Measurements from ENCODE around the gene NUB1. TPM values are rescaled to one million over a fixed set of nuclear protein-coding genes. Genes with fewer than 3 reads are reported as not detected.

Gene NUB1
- total RNA-seq, 4 donors from 2014 or later = 39.3 to 70.8 (median 41.7) TPM

- no peaks in the 10 kb centered on the region for H3K9me3 ChIP-seq
- DNase-seq (ENCODE audit: low spot score in 2 of 2) = no peak
- no peaks in the 10 kb centered on the region for H3K36me3 ChIP-seq
- H3K4me1 ChIP-seq = no peaks in the 10 kb centered on the region
- TF ChIP-seq POLR2AphosphoS5 (IDR thresholded peaks at IDR 0.05) = no peak
- TF ChIP-seq POLR2A (IDR thresholded peaks at IDR 0.05) = no peak
- no peak for TF ChIP-seq EP300 (IDR thresholded peaks at IDR 0.05)
- no peak for TF ChIP-seq CTCF (IDR thresholded peaks at IDR 0.05)
- no peak overlapping the region for H3K4me3 ChIP-seq
- no peaks in the 10 kb centered on the region for H3K27me3 ChIP-seq
- H3K27ac ChIP-seq = no peak overlapping the region
Observed at GRCh38 chr7:151330181-151330580, 11.4 kb upstream of the NUB1 start.

GRCh38 chr7:151330661-151331060 lies 11.0 kb upstream of the NUB1 start:
- Histone ChIP-seq H3K4me1 (no peaks in the 10 kb centered on the region), H3K27ac (no peak overlapping the region), H3K36me3 (no peaks in the 10 kb centered on the region), H3K4me3 (no peak overlapping the region), H3K9me3 (no peaks in the 10 kb centered on the region), H3K27me3 (no peaks in the 10 kb centered on the region)
- TF ChIP-seq EP300 (IDR thresholded peaks at IDR 0.05) (no peak), CTCF (IDR thresholded peaks at IDR 0.05) (no peak), POLR2AphosphoS5 (IDR thresholded peaks at IDR 0.05) (no peak), POLR2A (IDR thresholded peaks at IDR 0.05) (no peak)
- WGBS = 56% methylated on average over 3 of the region's 3 CpGs
- DNase-seq (ENCODE audit: low spot score in 2 of 2) = no peak

- Histone ChIP-seq H3K36me3 (no peaks in the 10 kb centered on the region), H3K4me1 (no peaks in the 10 kb centered on the region), H3K4me3 (no peak overlapping the region), H3K27ac (no peak overlapping the region), H3K27me3 (no peaks in the 10 kb centered on the region), H3K9me3 (no peaks in the 10 kb centered on the region)
- no peak for DNase-seq (ENCODE audit: low spot score in 2 of 2)
- TF ChIP-seq EP300 (IDR thresholded peaks at IDR 0.05) (no peak), CTCF (IDR thresholded peaks at IDR 0.05) (no peak), POLR2A (IDR thresholded peaks at IDR 0.05) (no peak), POLR2AphosphoS5 (IDR thresholded peaks at IDR 0.05) (no peak)
- WGBS = 58% methylated on average over 1 of the region's 1 CpG
Observed at GRCh38 chr7:151334628-151335027, 7.0 kb upstream of the NUB1 start.

GRCh38 chr7:151336027-151336708 lies 5.4 kb upstream of the NUB1 start:
- Histone ChIP-seq H3K27me3 (no peaks in the 10 kb centered on the region), H3K4me3 (no peak overlapping the region), H3K36me3 (no peaks in the 10 kb centered on the region), H3K9me3 (no peaks in the 10 kb centered on the region), H3K4me1 (peaks cover 2% of the 10 kb centered on the region), H3K27ac (no peak overlapping the region)
- no peak for TF ChIP-seq POLR2A (IDR thresholded peaks at IDR 0.05)
- TF ChIP-seq POLR2AphosphoS5 (IDR thresholded peaks at IDR 0.05) = no peak
- no peak for TF ChIP-seq CTCF (IDR thresholded peaks at IDR 0.05)
- TF ChIP-seq EP300 (IDR thresholded peaks at IDR 0.05) = no peak
- DNase-seq (ENCODE audit: low spot score in 2 of 2) = no peak
- 64% methylated on average over 12 of the region's 12 CpGs for WGBS

- TF ChIP-seq CTCF (IDR thresholded peaks at IDR 0.05) (no peak), POLR2AphosphoS5 (IDR thresholded peaks at IDR 0.05) (no peak), POLR2A (IDR thresholded peaks at IDR 0.05) (no peak), EP300 (IDR thresholded peaks at IDR 0.05) (no peak)
- 84% methylated on average over 2 of the region's 2 CpGs for WGBS
- Histone ChIP-seq H3K36me3 (no peaks in the 10 kb centered on the region), H3K27me3 (no peaks in the 10 kb centered on the region), H3K9me3 (no peaks in the 10 kb centered on the region), H3K27ac (no peak overlapping the region), H3K4me3 (no peak overlapping the region), H3K4me1 (peaks cover 5% of the 10 kb centered on the region)
- DNase-seq (ENCODE audit: low spot score in 2 of 2) = no peak
Observed at GRCh38 chr7:151337346-151337745, 4.3 kb upstream of the NUB1 start.
